Anterior cingulate cortex (tissue), 58 donors: ENCODE data around the gene CBX2.

Experiments
- DNase-seq, 58 donors: peaks; one replicate each; lab custom pipeline; 2025; lab: John Stamatoyannopoulos, UW

The CBX2 gene

GRCh38 chr17:79777894-79778503 is at the start of gene CBX2:
Gene CBX2 (plus strand): TSS chr17:79778148. CDS start chr17:79778236, 88 bp downstream.
- peak in 50 of 58 donors; percentile 7 to 79 (median 56) for DNase-seq

GRCh38 chr17:79728169-79728907 is 49.6 kb upstream of the CBX2 start:
- peak in 57 of 58 donors; percentile 36 to 94 (median 83) for DNase-seq

DNA sequence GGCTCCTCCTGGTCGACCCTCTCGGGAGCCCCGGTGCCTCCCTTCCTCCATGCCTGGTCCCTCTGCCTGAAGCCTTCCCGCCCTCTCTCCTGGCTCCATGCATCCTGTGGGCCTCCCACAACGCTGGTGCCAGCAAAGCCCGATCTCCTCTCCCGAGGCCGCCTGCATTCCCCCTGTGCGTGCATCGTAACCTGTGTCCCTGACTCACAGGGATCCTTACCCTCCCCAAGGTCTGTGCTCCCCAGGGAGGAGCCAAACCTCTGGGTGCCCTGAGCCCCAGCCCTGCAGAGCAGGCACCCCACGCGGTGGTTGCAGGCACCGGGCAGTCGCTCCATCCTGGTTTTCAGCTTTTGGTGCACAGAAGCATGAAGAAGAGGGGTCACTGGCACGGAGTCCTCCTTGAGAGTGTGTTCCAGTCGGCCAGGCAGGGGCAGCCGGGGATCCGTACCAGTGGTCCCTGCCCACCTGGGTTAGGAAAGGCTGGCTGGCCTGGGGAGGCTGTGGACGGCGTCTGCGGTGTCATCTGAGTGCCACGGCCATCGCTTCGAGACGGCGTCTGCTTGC is 49.0 kb upstream of the CBX2 start:
- no peak for DNase-seq

DNA sequence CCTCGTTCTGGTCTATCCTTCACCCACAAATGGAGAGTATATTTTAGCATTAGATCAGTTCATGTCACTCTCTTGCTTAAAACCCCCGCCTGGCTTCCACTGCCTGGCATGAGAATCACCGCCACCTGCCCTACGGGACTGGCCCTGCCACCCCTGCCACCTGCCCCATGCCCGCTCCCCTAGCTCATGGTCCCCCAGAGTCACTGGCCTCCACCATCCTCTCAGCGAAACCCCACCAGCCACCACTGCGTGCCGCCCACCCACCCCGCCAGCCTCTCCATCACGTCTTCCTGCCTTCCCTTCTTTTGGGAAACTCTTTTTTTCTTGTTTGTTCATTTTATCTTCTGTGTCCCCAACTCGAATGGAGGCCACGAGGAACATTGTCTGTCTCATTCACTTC is 48.2 kb upstream of the CBX2 start:
- no peak for DNase-seq

DNA sequence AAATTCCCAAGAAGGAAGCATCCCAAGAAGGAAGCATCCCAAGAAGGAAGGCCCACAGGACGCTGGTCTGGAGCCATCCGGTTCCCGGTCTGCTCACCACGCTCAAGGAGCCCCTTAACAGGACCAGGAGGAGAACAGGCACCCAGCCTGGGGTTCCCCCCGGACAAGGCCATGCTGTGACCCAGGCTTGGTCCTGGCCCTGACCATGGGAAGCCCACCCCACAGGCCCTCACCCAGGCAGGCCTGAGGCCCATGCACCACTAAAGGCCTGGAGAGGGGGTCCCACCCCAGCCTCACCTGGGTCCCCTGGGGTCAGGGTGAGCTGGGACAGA is 47.5 kb upstream of the CBX2 start:
- DNase-seq = no peak

DNA sequence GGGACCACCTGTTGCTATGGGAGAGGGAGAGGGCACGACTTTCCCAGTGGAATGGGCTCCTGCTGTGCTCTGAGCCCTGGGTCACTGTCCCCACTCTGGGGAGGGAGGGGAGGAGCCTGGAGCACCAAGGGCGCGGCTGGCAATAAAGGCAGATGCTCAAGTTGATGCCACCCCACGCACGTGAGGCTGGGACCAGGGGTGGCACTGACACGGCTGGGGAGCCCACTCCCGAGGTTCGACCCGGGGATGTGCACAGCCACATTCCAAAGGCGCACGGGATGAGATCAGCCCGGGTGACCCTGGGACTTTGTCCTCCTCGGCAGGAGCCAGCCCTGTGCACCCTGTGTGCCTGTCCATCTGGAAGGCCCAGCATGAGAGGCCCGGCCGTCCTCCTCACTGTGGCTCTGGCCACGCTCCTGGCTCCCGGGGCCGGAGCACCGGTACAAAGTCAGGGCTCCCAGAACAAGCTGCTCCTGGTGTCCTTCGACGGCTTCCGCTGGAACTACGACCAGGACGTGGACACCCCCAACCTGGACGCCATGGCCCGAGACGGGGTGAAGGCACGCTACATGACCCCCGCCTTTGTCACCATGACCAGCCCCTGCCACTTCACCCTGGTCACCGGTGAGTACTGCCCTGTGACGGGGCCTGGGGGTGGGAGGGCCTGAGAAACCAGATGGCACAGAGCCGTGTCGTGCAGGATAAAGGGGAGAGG is 47.0 kb upstream of the CBX2 start, which contains the start of gene ENPP7:
Gene ENPP7 (plus strand): TSS at position 175 of the 715 bp plus-strand sequence. CDS start 197 bp downstream, at position 372.
- no peak for DNase-seq

DNA sequence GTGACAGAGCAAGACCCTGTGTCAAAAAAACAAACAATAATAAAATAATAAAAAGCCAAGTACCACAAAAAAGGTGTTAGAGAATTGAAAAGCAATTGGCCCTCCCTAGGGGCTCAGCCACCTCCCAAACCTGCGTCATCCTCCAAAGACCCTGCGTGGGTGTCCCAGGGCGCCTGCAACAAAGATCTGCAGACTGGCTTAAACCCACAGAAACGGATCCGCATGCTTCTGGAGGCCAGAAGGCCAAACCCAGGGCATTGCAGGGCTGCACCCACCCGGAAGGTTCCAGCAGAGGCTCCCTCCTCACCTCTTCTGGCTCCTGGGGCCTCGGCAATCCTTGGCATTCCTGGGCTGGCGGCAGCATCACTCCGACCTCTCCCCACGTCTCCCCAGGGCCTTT is 45.7 kb upstream of the CBX2 start:
- DNase-seq = no peak

DNA sequence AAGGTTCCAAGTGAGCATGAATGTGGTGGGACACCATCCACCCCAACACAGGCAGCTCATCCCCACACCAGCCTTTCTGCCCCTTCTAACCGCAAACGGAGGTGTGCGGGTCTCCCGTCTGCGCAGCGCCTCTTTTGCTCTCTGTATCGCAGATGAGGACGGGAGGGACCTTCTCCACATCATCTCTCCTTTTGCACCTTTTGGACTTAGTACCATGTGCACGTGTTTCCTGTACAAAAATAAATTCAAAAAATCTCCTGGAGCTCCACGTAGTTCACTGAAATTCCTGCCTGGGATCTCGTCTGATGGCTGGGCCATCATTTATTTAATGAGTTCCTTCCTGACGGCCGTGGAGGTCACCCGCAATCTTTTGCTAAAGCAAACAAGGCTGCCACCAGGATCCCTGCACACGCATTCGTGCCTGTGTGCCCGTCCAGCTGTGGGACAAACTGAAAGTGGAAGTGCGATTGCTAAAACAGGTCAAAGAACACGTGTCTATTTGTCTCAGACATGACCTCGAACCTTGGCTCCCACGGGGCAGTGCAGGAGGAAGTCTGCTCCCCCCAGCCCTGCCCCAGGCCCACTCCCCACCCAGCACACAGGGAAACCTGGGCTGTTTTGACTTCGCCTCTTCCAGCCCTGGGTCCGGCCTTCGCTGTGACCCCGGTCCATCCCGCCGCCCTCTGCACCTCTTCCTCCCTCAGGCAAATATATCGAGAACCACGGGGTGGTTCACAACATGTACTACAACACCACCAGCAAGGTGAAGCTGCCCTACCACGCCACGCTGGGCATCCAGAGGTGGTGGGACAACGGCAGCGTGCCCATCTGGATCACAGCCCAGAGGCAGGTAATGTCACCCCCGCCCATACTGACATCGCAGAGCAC is 44.9 kb upstream of the CBX2 start:
- DNase-seq = peak in 1 of 58 donors; percentile 14

DNA sequence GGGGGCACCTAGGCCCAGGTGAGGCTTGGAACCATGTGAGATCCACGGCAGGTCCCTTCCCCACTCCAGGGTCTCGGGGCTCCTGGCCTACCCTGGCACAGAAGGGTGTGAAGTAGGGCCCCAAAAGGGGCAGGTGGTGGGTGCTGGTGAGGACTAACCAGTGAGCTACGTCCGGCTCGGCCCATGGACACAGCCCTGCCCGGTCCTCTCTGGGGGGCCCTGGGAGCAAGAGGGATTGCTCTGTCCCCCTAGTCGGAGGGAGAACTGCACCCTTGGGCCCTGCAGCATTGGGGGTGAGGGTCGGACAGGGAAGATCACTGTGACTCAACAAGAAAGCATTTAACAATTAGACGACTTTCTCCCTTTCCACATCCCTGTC is 44.3 kb upstream of the CBX2 start:
- DNase-seq = no peak

DNA sequence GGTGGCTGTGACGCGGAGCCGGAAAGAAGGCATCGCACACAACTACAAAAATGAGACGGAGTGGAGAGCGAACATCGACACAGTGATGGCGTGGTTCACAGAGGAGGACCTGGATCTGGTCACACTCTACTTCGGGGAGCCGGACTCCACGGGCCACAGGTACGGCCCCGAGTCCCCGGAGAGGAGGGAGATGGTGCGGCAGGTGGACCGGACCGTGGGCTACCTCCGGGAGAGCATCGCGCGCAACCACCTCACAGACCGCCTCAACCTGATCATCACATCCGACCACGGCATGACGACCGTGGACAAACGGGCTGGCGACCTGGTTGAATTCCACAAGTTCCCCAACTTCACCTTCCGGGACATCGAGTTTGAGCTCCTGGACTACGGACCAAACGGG is 42.9 kb upstream of the CBX2 start:
- no peak for DNase-seq

- DNase-seq = no peak
These were observed 40.7 kb upstream of the CBX2 start for GRCh38 chr17:79737046-79737921.

DNA sequence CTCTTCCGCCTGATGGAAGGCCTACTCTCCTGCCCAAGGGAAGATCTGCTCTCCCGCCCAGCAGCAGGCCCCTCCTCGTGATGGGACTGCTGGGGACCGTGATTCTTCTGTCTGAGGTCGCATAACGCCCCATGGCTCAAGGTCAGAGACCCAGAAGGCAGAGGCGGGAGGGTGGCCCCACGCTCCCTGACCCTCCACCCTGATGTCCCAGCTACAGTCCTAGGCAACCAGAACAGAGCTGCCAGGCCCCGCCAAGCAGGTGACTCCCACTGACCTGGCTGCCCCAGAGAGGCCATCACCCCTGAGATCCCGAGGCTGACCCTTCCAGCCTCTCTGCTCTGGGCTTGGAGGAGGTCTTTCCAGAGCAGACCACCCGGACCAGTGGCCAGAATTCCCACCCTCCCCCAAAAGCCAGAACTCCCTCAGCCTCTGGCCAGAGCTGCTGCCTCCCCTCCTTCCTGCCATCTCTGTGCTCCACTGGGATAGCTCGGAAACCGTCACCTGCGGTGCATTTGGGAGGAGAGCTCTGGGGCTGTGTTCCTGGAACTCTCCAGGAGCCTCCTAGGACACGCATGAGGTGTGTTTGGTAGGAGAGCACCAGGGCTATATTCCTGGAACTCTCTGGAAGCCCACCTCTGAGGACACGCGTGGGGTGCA is 39.9 kb upstream of the CBX2 start:
- no peak for DNase-seq

- DNase-seq = no peak
These were observed 39.3 kb upstream of the CBX2 start for GRCh38 chr17:79738643-79739042.

DNA sequence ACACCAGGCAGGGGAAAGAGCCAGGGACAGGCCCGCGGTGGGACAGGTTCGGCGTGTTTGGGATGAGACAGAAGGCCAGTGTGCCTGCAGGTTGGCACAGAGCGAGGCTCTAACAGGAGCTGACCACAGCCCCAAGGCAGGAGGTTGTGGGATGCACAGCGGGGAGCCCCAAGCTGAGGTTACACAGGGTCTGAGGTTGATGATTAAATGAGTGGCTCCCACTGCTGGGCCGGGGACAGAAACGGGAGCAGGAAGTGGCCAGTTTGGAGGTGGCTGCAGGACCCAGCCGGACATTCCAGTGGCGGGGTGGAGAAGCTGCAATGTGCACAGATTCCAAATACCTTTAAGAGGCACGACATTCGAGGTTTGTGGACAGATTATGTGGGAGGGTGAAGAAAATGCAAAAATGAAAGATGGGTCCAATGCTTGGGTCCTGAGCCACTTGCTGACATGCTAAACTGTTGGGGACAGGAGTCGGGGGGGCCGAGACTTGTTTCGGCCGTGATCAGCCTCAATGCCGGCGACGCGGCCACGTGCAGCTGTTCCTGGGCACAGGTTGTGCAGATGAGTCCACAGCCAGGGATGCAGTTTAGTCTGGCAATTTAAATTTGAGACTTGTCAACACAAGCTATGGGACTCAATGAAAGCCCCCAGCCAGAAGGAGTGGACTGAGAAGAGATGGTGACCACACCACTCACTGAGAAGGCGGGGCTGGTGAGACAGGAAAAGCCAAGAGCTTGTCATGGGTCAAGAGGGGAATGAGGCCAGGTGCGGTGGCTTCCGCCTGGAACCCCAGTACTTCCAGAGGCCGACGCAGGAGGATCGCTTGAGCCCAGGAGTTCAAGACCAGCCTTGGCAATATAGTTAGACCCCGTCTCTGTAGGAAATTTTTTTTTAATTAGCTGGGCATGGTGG is 38.5 kb upstream of the CBX2 start:
- no peak for DNase-seq

GRCh38 chr17:79740413-79740812 is 37.5 kb upstream of the CBX2 start:
- no peak for DNase-seq

- DNase-seq = no peak
These were observed 36.6 kb upstream of the CBX2 start for GRCh38 chr17:79741401-79741750.

- DNase-seq = peak in 50 of 58 donors; percentile 23 to 88 (median 52)
These were observed 36.0 kb upstream of the CBX2 start for GRCh38 chr17:79741751-79742588.
